RWPE2 (cell line): Measurements from ENCODE around the gene TFEB.

Source experiments
- ATAC-seq: fragments of 200-7000 bp; cut with Tn5 transposase; 3 replicates; pipeline ENCODE4 v1.9.1; 2021; ENCODE audit warnings: low read depth
- DNase-seq: peaks from one replicate; pipeline ENCODE4 v3.0.0-alpha.2; 2020; ENCODE audit warnings: low spot score
- H3K27ac ChIP-seq: fragments of 450-650 bp; 2 replicates; pipeline ENCODE4 v1.5.1; 2017; ENCODE audit warnings: mild to moderate bottlenecking; ENCODE audit not compliant: poor library complexity, severe bottlenecking
- H3K27me3 ChIP-seq: fragments of 250-450 bp; sonication (Bioruptor Pico); 2 replicates; pipeline ENCODE4 v1.5.1; 2021; ENCODE audit warnings: mild to moderate bottlenecking, moderate library complexity; ENCODE audit not compliant: insufficient read depth, poor library complexity, severe bottlenecking
- H3K36me3 ChIP-seq: fragments of 250-450 bp; sonication (Bioruptor Pico); 2 replicates; pipeline ENCODE4 v1.5.1; 2020; ENCODE audit warnings: low read depth, mild to moderate bottlenecking, moderate library complexity
- H3K4me1 ChIP-seq: fragments of 250-450 bp; sonication (Bioruptor Pico); 2 replicates; pipeline ENCODE4 v1.5.1; 2021; ENCODE audit warnings: mild to moderate bottlenecking, moderate library complexity; ENCODE audit not compliant: insufficient read depth, poor library complexity, severe bottlenecking
- H3K4me3 ChIP-seq: fragments of 250-450 bp; sonication (Bioruptor Pico); 2 replicates; pipeline ENCODE4 v1.5.1; 2021; ENCODE audit warnings: mild to moderate bottlenecking, moderate library complexity; ENCODE audit not compliant: severe bottlenecking
- H3K9me3 ChIP-seq: fragments of 250-450 bp; sonication (Bioruptor Pico); 2 replicates; pipeline ENCODE4 v1.5.1; 2021; ENCODE audit warnings: mild to moderate bottlenecking, moderate library complexity; ENCODE audit not compliant: severe bottlenecking
- TF ChIP-seq, protein P1 (sequence below): fragments of 450-650 bp; IDR thresholded peaks from one replicate; pipeline ENCODE4 v1.5.1; 2017; ENCODE audit warnings: mild to moderate bottlenecking, moderate library complexity; ENCODE audit not compliant: poor library complexity, severe bottlenecking

The TFEB gene

DNA sequence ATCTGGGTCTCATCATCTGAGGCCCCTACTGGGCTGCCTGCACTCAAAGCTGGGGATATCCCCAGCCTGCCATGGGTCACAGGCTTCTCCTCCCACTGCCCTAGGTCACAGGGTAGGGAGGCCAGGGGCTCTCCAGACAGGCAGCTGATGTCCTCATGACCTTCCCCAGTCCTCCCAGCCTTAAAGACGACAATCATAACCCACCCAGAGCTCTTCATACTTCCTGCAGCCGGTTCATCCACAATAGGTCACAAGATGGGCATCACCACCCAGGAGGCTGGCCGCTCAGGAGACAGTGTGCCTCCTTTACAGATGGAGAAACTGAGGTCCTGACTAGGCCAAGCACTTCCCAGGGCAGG, 15.2 kb downstream of the TFEB start:
- no peaks in the 10 kb centered on the region for H3K9me3 ChIP-seq
- no peak for ATAC-seq
- H3K27me3 ChIP-seq = no peaks in the 10 kb centered on the region
- H3K27ac ChIP-seq = no peak overlapping the region
- no peaks in the 10 kb centered on the region for H3K36me3 ChIP-seq
- TF ChIP-seq, protein P1, sequence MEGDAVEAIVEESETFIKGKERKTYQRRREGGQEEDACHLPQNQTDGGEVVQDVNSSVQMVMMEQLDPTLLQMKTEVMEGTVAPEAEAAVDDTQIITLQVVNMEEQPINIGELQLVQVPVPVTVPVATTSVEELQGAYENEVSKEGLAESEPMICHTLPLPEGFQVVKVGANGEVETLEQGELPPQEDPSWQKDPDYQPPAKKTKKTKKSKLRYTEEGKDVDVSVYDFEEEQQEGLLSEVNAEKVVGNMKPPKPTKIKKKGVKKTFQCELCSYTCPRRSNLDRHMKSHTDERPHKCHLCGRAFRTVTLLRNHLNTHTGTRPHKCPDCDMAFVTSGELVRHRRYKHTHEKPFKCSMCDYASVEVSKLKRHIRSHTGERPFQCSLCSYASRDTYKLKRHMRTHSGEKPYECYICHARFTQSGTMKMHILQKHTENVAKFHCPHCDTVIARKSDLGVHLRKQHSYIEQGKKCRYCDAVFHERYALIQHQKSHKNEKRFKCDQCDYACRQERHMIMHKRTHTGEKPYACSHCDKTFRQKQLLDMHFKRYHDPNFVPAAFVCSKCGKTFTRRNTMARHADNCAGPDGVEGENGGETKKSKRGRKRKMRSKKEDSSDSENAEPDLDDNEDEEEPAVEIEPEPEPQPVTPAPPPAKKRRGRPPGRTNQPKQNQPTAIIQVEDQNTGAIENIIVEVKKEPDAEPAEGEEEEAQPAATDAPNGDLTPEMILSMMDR = no peak
- peaks cover 33% of the 10 kb centered on the region for H3K4me1 ChIP-seq
- DNase-seq = no peak
- H3K4me3 ChIP-seq = no peak overlapping the region

DNA sequence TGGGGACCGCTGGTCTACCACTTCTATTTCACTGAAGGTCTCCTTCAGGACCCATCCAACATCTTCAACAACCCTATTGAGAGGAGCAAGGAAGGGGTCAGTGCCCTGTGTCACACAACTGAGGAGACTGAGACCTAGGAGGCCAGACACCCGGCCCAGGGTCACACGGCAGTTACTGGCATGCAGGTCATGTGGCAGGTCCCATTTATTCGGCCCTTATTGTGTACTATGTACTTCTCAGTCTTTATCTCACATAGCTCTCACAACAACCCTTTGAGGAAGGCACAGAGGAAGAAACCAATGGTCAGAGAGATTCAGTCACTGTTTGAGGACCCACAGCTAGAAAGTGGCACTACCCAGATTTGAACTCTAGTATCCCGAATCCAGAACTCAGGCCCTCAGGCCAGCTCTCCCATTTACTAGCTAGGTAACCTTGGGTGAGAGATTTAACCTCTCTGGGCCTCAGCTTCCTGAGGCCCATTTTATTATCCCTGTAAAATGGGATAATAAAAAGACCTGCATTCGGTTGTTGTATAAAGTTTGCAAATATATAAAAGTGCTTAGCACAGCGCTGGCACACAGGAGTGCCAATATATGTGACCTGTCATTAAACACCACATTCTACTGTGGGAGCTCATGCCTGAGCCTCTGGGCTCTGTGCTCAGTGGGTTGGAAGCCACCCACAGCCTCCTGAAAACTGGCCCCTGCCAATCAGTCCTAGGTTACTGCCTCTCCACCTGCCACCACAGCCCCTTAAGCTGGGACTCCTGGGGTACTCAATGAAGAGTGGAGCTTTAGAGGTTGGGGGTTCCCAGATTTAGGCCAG, 15.8 kb downstream of the TFEB start:
- Histone ChIP-seq H3K9me3 (no peaks in the 10 kb centered on the region), H3K27me3 (no peaks in the 10 kb centered on the region), H3K4me3 (no peak overlapping the region), H3K4me1 (peaks cover 33% of the 10 kb centered on the region), H3K27ac (no peak overlapping the region), H3K36me3 (no peaks in the 10 kb centered on the region)
- DNase-seq = no peak
- TF ChIP-seq, protein P1 = no peak
- ATAC-seq = no peak

DNA sequence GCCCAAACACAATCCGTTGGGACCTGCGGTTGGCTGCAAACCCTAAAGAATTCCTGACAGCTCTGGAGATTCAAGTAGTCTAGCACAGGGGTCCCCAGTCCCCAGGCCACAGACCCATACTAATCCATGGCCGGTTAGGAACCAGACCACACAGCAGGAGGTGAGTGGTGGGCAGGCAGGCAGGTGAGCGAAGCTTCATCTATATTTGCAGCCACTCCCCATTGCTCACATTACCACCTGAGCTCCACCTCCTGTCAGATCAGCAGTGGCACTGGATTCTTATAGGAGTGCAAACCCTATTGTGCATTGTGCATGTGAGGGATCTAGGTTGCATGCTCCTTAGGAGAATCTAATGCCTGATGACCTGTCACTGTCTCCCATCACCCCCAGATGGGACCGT, 16.6 kb downstream of the TFEB start:
- Histone ChIP-seq H3K4me1 (peaks cover 39% of the 10 kb centered on the region), H3K4me3 (no peak overlapping the region), H3K27me3 (no peaks in the 10 kb centered on the region), H3K27ac (no peak overlapping the region), H3K36me3 (no peaks in the 10 kb centered on the region), H3K9me3 (no peaks in the 10 kb centered on the region)
- DNase-seq (no peak), ATAC-seq (no peak)
- TF ChIP-seq, protein P1 = no peak

DNA sequence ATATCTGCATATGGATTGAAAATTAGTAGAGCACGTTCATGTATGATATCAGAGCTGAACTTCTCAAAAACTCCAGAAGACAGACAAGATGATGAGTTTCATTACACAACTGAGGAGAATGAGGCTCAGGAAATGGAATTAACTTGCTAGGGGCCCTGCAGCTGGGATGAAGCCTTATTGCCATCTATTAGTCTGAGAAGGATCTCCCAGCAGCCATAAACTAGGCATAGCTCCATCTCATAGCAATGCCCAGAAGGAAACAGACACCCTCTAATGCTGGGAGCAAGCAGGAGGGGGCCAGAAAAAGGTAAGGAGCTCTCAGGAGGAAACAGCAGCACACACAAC, 18.0 kb downstream of the TFEB start:
- ATAC-seq (no peak), DNase-seq (no peak)
- Histone ChIP-seq H3K27ac (no peak overlapping the region), H3K27me3 (no peaks in the 10 kb centered on the region), H3K36me3 (no peaks in the 10 kb centered on the region), H3K4me1 (peaks cover 39% of the 10 kb centered on the region), H3K9me3 (no peaks in the 10 kb centered on the region), H3K4me3 (no peak overlapping the region)
- TF ChIP-seq, protein P1 = no peak
